Measurements from ENCODE around the gene PCNX2.

GRCh38 chr1:233268389-233269022, 27.0 kb downstream of the PCNX2 start:
- TF ChIP-seq ATF2 (tag by site-specific recombination; IDR thresholded peaks at IDR 0.05; ENCODE audit: low read depth) = no peak
- TF ChIP-seq ZBTB49 (tag by site-specific recombination; IDR thresholded peaks at IDR 0.05; ENCODE audit: low read depth) = no peak
